H1 (cell line): ENCODE results near the gene COL26A1. TPM values are rescaled to one million over a fixed set of nuclear protein-coding genes. Genes with fewer than 3 reads are reported as not detected.
A peak's percentile ranks its signal among the peaks of the same experiment; 100 is the strongest.

Experiments used
- CTCF ChIA-PET: fragments of 300-600 bp; sonication (Branson Sonifier 250); formaldehyde crosslinking; loops from one replicate; lab custom pipeline; 2021; ENCODE audit not compliant: partially characterized antibody; lab: Charles Lee
- POLR2A ChIA-PET: fragments of 300-600 bp; sonication (Branson Sonifier 250); formaldehyde crosslinking; loops from one replicate; lab custom pipeline; 2021; ENCODE audit warnings: inconsistent platforms; ENCODE audit not compliant: partially characterized antibody; lab: Charles Lee
- DNase-seq, 2 experiments: peaks; one replicate each; pipeline versions ENCODE4 v3.0.0 to v3.0.0-alpha.2; 2010 to 2022; ENCODE audit warnings: low spot score in 2 of 2, low read depth in 1 of 2, mixed read lengths in 1 of 2
- FAIRE-seq: peaks from 2 replicates; lab custom pipeline; 2011; peaks lifted over from hg19 to GRCh38; lab: Jason Lieb, UNC
- H2AFZ ChIP-seq: 2 replicates; pipeline ENCODE4 v1.8.1; 2012; ENCODE audit warnings: low read length, inconsistent platforms
- H2AK5ac ChIP-seq: 2 replicates; pipeline ENCODE4 v1.6.1; 2013; ENCODE audit warnings: low read depth, low read length
- H2BK120ac ChIP-seq: replicated peaks from 2 replicates; pipeline ENCODE3; 2013; ENCODE audit warnings: low read depth, low read length, inconsistent platforms
- H2BK12ac ChIP-seq: 2 replicates; pipeline ENCODE4 v1.6.1; 2013; ENCODE audit warnings: low read depth, low read length
- H2BK15ac ChIP-seq: 2 replicates; pipeline ENCODE4 v1.6.1; 2013; ENCODE audit warnings: low read length
- H2BK20ac ChIP-seq: 2 replicates; pipeline ENCODE4 v1.6.1; 2013; ENCODE audit warnings: low read length
- H2BK5ac ChIP-seq: 2 replicates; pipeline ENCODE4 v1.6.1; 2013; ENCODE audit warnings: low read depth, low read length
- H3K14ac ChIP-seq: 2 replicates; pipeline ENCODE4 v1.6.1; 2013; ENCODE audit warnings: inconsistent platforms; ENCODE audit not compliant: insufficient read length
- H3K18ac ChIP-seq: 2 replicates; pipeline ENCODE4 v1.6.1; 2013; ENCODE audit warnings: low read length; ENCODE audit errors: extremely low read depth
- H3K23ac ChIP-seq: 2 replicates; pipeline ENCODE4 v1.6.1; 2013; ENCODE audit warnings: inconsistent platforms; ENCODE audit not compliant: insufficient read length
- H3K23me2 ChIP-seq: 2 replicates; pipeline ENCODE4 v1.6.1; 2013; ENCODE audit warnings: low read depth, low read length
- H3K27ac ChIP-seq: 2 replicates; pipeline ENCODE4 v1.6.1; 2011; ENCODE audit warnings: low read depth, low read length, inconsistent platforms
- H3K27me3 ChIP-seq, 4 experiments: replicated peaks in 1 of 4; 1 replicate in 1 of 4; 2 replicates in 3 of 4; pipeline versions ENCODE4 v1.6.1 to v1.8.1; 2011 to 2013; ENCODE audit warnings: low read length in 3 of 4, mild to moderate bottlenecking in 3 of 4, inconsistent platforms in 2 of 4, mixed read lengths in 2 of 4, moderate library complexity in 1 of 4; ENCODE audit not compliant: control insufficient read depth in 3 of 4, insufficient read depth in 3 of 4; ENCODE audit errors: extremely low read depth in 1 of 4
- H3K36me3 ChIP-seq, 4 experiments: 2 replicates each; pipeline versions ENCODE4 v1.6.1 to v1.8.1; 2011 to 2013; ENCODE audit warnings: mild to moderate bottlenecking in 4 of 4, low read length in 3 of 4, moderate library complexity in 2 of 4, control low read depth in 1 of 4, inconsistent platforms in 1 of 4; ENCODE audit not compliant: insufficient read depth in 4 of 4, control insufficient read depth in 2 of 4
- H3K4ac ChIP-seq: replicated peaks from 2 replicates; pipeline ENCODE3; 2013; ENCODE audit warnings: low read length, low read depth, mixed read lengths, inconsistent platforms; ENCODE audit not compliant: insufficient read length
- H3K4me1 ChIP-seq, 4 experiments: replicated peaks in 1 of 4; 1 replicate in 1 of 4; 2 replicates in 3 of 4; pipeline versions ENCODE4 v1.6.1 to v1.8.1; 2011 to 2013; ENCODE audit warnings: low read length in 3 of 4, inconsistent platforms in 2 of 4, mixed read lengths in 1 of 4; ENCODE audit not compliant: insufficient read depth in 4 of 4, control insufficient read depth in 3 of 4
- H3K4me2 ChIP-seq, 2 experiments: 2 replicates each; pipeline versions ENCODE4 v1.6.1 to v1.8.1; 2011 to 2013; ENCODE audit warnings: low read depth in 2 of 2, low read length in 2 of 2, control low read depth in 1 of 2, inconsistent platforms in 1 of 2, mild to moderate bottlenecking in 1 of 2; ENCODE audit not compliant: insufficient read depth in 1 of 2
- H3K4me3 ChIP-seq, 4 experiments: fragments of 200-600, 300-600 bp in 1 of 4; sonication (generic), shearing (Covaris generic), sonication (Bioruptor Twin) in 1 of 4; 2 replicates each; pipeline versions ENCODE4 v1.5.1 to v1.8.1; 2011 to 2016; ENCODE audit warnings: low read length in 4 of 4, low read depth in 3 of 4, control low read depth in 2 of 4, inconsistent platforms in 2 of 4, mild to moderate bottlenecking in 2 of 4, mixed read lengths in 1 of 4, moderate library complexity in 1 of 4; ENCODE audit not compliant: insufficient read depth in 2 of 4; ENCODE audit errors: extremely low read depth in 1 of 4
- H3K56ac ChIP-seq: replicated peaks from 2 replicates; pipeline ENCODE3; 2013; ENCODE audit warnings: low read depth, mild to moderate bottlenecking, mixed read lengths, low read length, inconsistent platforms; ENCODE audit not compliant: insufficient read length
- H3K79me1 ChIP-seq: 2 replicates; pipeline ENCODE4 v1.6.1; 2013; ENCODE audit warnings: low read depth, low read length, control low read depth
- H3K79me2 ChIP-seq, 2 experiments: 2 replicates each; pipeline versions ENCODE4 v1.6.1 to v1.8.1; 2012 to 2013; ENCODE audit warnings: low read length in 2 of 2, mild to moderate bottlenecking in 2 of 2, inconsistent platforms in 1 of 2; ENCODE audit not compliant: insufficient read depth in 2 of 2, control insufficient read depth in 1 of 2
- H3K9ac ChIP-seq, 4 experiments: replicated peaks in 1 of 4; 1 replicate in 1 of 4; 2 replicates in 3 of 4; pipeline versions ENCODE4 v1.6.1 to v1.8.1; 2011 to 2013; ENCODE audit warnings: low read depth in 3 of 4, low read length in 3 of 4, control low read depth in 2 of 4, mild to moderate bottlenecking in 2 of 4, moderate library complexity in 2 of 4, inconsistent platforms in 1 of 4; ENCODE audit errors: extremely low read depth in 1 of 4
- H3K9me3 ChIP-seq, 2 experiments: 2 replicates each; pipeline versions ENCODE4 v1.6.1 to v1.8.1; 2012 to 2013; ENCODE audit warnings: mild to moderate bottlenecking in 2 of 2, moderate library complexity in 2 of 2, control low read depth in 1 of 2, inconsistent platforms in 1 of 2, low read depth in 1 of 2, low read length in 1 of 2, mixed read lengths in 1 of 2; ENCODE audit not compliant: insufficient read depth in 2 of 2
- H4K20me1 ChIP-seq, 2 experiments: replicated peaks in 1 of 2; 2 replicates each; pipeline versions ENCODE3 to v1.8.1; 2011 to 2013; ENCODE audit warnings: inconsistent platforms in 2 of 2, low read length in 2 of 2, mild to moderate bottlenecking in 1 of 2; ENCODE audit not compliant: insufficient read depth in 2 of 2, control insufficient read depth in 1 of 2
- H4K5ac ChIP-seq: 2 replicates; pipeline ENCODE4 v1.6.1; 2013; ENCODE audit warnings: low read length, low read depth, mixed read lengths, inconsistent platforms; ENCODE audit not compliant: insufficient read length
- H4K8ac ChIP-seq: 2 replicates; pipeline ENCODE4 v1.8.0; 2013; ENCODE audit warnings: mild to moderate bottlenecking, moderate library complexity, low read length, inconsistent platforms; ENCODE audit not compliant: insufficient read depth; ENCODE audit errors: extremely low read depth
- H4K91ac ChIP-seq: replicated peaks from 2 replicates; pipeline ENCODE3; 2013; ENCODE audit warnings: low read length, mixed read lengths, inconsistent platforms; ENCODE audit not compliant: insufficient read length
- EP300 ChIP-seq, 2 experiments: IDR thresholded peaks; 1 replicate in 1 of 2; 2 replicates in 1 of 2; pipeline ENCODE4 v1.6.1; 2011 to 2012; ENCODE audit warnings: low read depth in 2 of 2, low read length in 2 of 2, mild to moderate bottlenecking in 2 of 2, borderline replicate concordance in 1 of 2, inconsistent platforms in 1 of 2, moderate library complexity in 1 of 2
- GABPA ChIP-seq: IDR thresholded peaks from 2 replicates; pipeline ENCODE4 v1.6.1; 2011; ENCODE audit warnings: mild to moderate bottlenecking, low read length, moderate library complexity, borderline replicate concordance; ENCODE audit not compliant: insufficient read depth
- JUN ChIP-seq: IDR thresholded peaks from 2 replicates; pipeline ENCODE4 v1.6.1; 2011; ENCODE audit warnings: low read depth, mild to moderate bottlenecking, improper control_type of control experiment, low read length
- KDM4A ChIP-seq: IDR thresholded peaks from one replicate; pipeline ENCODE4 v1.7.1; 2012; ENCODE audit warnings: low read depth, mild to moderate bottlenecking, moderate library complexity, low read length, inconsistent platforms; ENCODE audit not compliant: severe bottlenecking
- NANOG ChIP-seq: IDR thresholded peaks from 2 replicates; pipeline ENCODE4 v1.6.1; 2011; ENCODE audit warnings: low read length, low read depth, mild to moderate bottlenecking, inconsistent platforms; ENCODE audit not compliant: insufficient read depth, poor library complexity, severe bottlenecking
- RXRA ChIP-seq: IDR thresholded peaks from 2 replicates; pipeline ENCODE4 v1.6.1; 2011; ENCODE audit warnings: low read depth, mild to moderate bottlenecking, low read length, moderate library complexity; ENCODE audit not compliant: insufficient read depth
- TCF12 ChIP-seq: IDR thresholded peaks from 2 replicates; pipeline ENCODE4 v1.6.1; 2011; ENCODE audit warnings: low read depth, mild to moderate bottlenecking, low read length
- whole genome bisulfite sequencing, 2 experiments: shearing (Covaris generic) in 1 of 2; methylation state at CpG; one replicate each; pipeline versions ENCODE4 v1.1.6 to v1.1.7; 2013 to 2015; ENCODE audit warnings: low lambda C conversion rate in 2 of 2, mixed read lengths in 2 of 2, inconsistent platforms in 1 of 2, low coverage in 1 of 2, missing lambda C conversion rate in 1 of 2; ENCODE audit not compliant: insufficient replicate concordance in 2 of 2, insufficient coverage in 1 of 2, insufficient read length in 1 of 2; ENCODE audit errors: extremely low coverage in 1 of 2, missing lambda C conversion rate in 1 of 2; 5-methylcytosine and 5-hydroxymethylcytosine counted together
- polyA plus RNA-seq, 7 experiments: library from polyadenylated mRNA; depleted of rRNA in 3 of 7; stranded (reverse) in 5 of 7; unstranded in 2 of 7; fragments of >200 nt in 5 of 7; fragments of 200-250 nt in 2 of 7; gene quantifications; 1 replicate in 5 of 7; 2 replicates in 1 of 7; 4 replicates in 1 of 7; pipeline versions ENCODE4 v1.2.1 to v1.2.3, GENCODE V29; 2011 to 2013; ENCODE audit warnings: missing spikeins in 2 of 7, mixed read lengths in 2 of 7
- total RNA-seq: library from RNA; stranded (reverse); fragmentation: NEBNext Ultra II Directional; extraction: Animal tissue kit (Norgen Biotek cat#: 25700); gene quantifications from 2 replicates; pipeline ENCODE4 v1.2.1, GENCODE V29; 2021

Gene COL26A1
- total and polyA plus RNA-seq, 2 of the 8 experiments (the other 6 are each of a cell fraction or from before 2014, with no cell fraction given), result 51.1 to 68.8 TPM

DNA sequence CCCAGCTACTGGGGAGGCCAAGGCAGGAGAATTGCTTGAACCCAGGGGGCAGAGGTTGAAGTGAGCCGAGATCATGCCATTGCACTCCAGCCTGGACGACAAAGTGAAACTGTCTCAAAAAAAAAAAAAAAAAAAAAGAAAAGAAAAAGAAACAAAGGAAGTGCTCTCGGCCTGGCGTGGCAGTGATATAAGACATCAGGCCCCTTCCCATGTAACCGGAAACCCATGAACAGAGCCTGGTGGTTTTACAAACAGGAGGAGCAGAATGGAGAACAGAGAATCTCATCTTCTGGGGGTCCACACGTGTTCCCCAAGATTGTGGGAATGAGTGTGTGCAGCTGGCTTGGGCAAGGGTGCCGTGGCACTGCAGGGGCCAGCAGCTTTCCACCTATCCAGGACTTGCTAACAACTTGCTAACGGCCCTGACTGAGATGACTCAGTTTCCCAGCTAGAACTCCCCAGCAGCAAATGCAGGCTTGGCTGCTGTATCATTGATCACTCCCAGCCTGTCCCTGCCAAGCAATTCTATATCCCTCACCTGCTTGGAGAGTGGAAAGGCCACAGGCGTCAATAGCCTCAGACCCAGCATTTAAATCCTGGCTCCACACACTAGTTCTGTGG is 103.0 kb downstream of the COL26A1 start:
- FAIRE-seq (no peak), DNase-seq (no peak)
- Histone ChIP-seq H3K4ac (no peak overlapping the region), H3K4me3 (no peak overlapping the region), H3K4me2 (no peak overlapping the region), H3K27me3 (no peaks in the 10 kb centered on the region), H2BK120ac (no peak overlapping the region), H2BK12ac (no peak overlapping the region), H3K14ac (no peak overlapping the region), H3K23me2 (no peaks in the 10 kb centered on the region; the same call in 1 of the 2 replicates), H3K23ac (no peak overlapping the region), H2BK5ac (no peak overlapping the region; the same call in 1 of the 2 replicates), H4K91ac (peak overlapping the region; percentile 65), H4K8ac (no peak overlapping the region), H3K79me2 (no peaks in the 10 kb centered on the region), H2BK20ac (no peak overlapping the region), H3K18ac (no peak overlapping the region), H3K56ac (no peak overlapping the region), H3K36me3 (no peaks in the 10 kb centered on the region), H3K9ac (no peak overlapping the region), H3K9me3 (no peaks in the 10 kb centered on the region), H4K5ac (no peak overlapping the region), H3K27ac (no peak overlapping the region), H3K4me1 (peaks cover 0 to 6% (median 4%) of the 10 kb centered on the region in 4 experiments; a peak in 4 of 7 replicates), H2AFZ (no peak overlapping the region), H4K20me1 (no peaks in the 10 kb centered on the region), H3K79me1 (no peaks in the 10 kb centered on the region), H2AK5ac (0 out of 2 replicates have a peak overlapping the region, but pooled peaks have one; percentile 13), H2BK15ac (no peak overlapping the region)
- ChIA-PET CTCF (interaction anchor here (0.6 to 1.7 kb wide), 5 partner anchors 9 to 362 kb away, joined by 3 to 4 read pairs (median 3); no protein-coding TSS in a partner anchor), POLR2A (interaction anchor here (0.7 kb wide), 1 partner anchor 9 kb away, joined by 3 read pairs; no protein-coding TSS in a partner anchor)
- WGBS, 2 experiments, result 77% methylated on average over 7 of the region's 9 CpGs; no CpG with 5 or more reads in 1 of the 2 experiments
- TF ChIP-seq EP300 (IDR thresholded peaks at IDR 0.05; ENCODE audit: borderline replicate concordance in 1 of 2, low read depth in 2 of 2, low read length in 2 of 2), result no peak
- TF ChIP-seq KDM4A, result no peak
- no peak for TF ChIP-seq JUN
- no peak for TF ChIP-seq RXRA
- TF ChIP-seq TCF12, result no peak
- TF ChIP-seq GABPA, result no peak
- TF ChIP-seq NANOG, result no peak
